SH-SY5Y (cell line): ENCODE results near the gene FBXO27.

ENCODE experiments used
- GATA2 ChIP-seq: IDR thresholded peaks from 2 replicates; pipeline ENCODE4 v1.6.1; 2011; ENCODE audit warnings: mild to moderate bottlenecking, low read depth, low read length
- GATA3 ChIP-seq: IDR thresholded peaks from 2 replicates; pipeline ENCODE4 v1.6.1; 2011; ENCODE audit warnings: low read depth, mild to moderate bottlenecking, low read length, moderate library complexity

The FBXO27 gene

GRCh38 chr19:39009001-39009400 lies 23.3 kb downstream of the FBXO27 start:
- TF ChIP-seq GATA2: no peak
- no peak for TF ChIP-seq GATA3

GRCh38 chr19:39008137-39008536 lies 24.2 kb downstream of the FBXO27 start:
- no peak for TF ChIP-seq GATA3
- no peak for TF ChIP-seq GATA2

GRCh38 chr19:39007096-39007495 lies 25.3 kb downstream of the FBXO27 start:
- TF ChIP-seq GATA3 (no peak), GATA2 (no peak)

GRCh38 chr19:39004403-39004802 lies 27.9 kb downstream of the FBXO27 start:
- TF ChIP-seq GATA3: no peak
- TF ChIP-seq GATA2: no peak

GRCh38 chr19:39003796-39004195 lies 28.6 kb downstream of the FBXO27 start:
- TF ChIP-seq GATA2 (no peak), GATA3 (no peak)

- TF ChIP-seq GATA2 (no peak), GATA3 (no peak)
Measured at GRCh38 chr19:39003188-39003587, 29.2 kb downstream of the FBXO27 start.

GRCh38 chr19:39001041-39001440 lies 31.3 kb downstream of the FBXO27 start:
- no peak for TF ChIP-seq GATA3
- no peak for TF ChIP-seq GATA2

GRCh38 chr19:38993271-38993670 lies 39.1 kb downstream of the FBXO27 start:
- TF ChIP-seq GATA2 (no peak), GATA3 (no peak)

- TF ChIP-seq GATA2: no peak
- TF ChIP-seq GATA3: no peak
Measured at GRCh38 chr19:38990949-38991697, 41.2 kb downstream of the FBXO27 start.

GRCh38 chr19:38989066-38989605 lies 43.2 kb downstream of the FBXO27 start:
- TF ChIP-seq GATA3: no peak
- no peak for TF ChIP-seq GATA2

- no peak for TF ChIP-seq GATA2
- TF ChIP-seq GATA3: no peak
Measured at GRCh38 chr19:38985262-38985661, 47.1 kb downstream of the FBXO27 start.

GRCh38 chr19:38980583-38981374 lies 51.6 kb downstream of the FBXO27 start:
- no peak for TF ChIP-seq GATA3

- TF ChIP-seq GATA3 (no peak), GATA2 (no peak)
Measured at GRCh38 chr19:38979812-38980211, 52.5 kb downstream of the FBXO27 start.

- TF ChIP-seq GATA3 (no peak), GATA2 (no peak)
Measured at GRCh38 chr19:38978326-38978689, 54.0 kb downstream of the FBXO27 start.
